Measurements from ENCODE around the gene GPR55.

DNA sequence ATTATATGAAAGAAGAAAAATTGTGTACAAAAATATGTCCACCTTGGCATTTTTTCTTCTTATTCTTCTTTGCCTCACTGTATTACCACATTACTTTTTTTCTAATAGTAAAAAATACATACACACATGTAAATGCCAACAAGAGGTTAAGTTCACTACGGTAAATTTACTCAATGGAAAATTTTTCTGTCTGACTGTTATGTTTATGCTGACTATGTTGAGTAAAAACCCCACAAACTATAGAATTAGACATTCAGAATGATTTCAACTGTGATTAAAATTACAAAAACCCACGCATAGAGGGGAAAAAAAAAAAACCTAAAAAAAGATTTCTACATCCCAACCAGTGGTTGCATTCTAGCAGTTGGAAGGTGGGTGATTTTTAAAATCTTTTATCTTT, 5.4 kb downstream of the GPR55 start:
- no peak for TF ChIP-seq POLR2A (IDR thresholded peaks at IDR 0.05)
- TF ChIP-seq, protein P1, sequence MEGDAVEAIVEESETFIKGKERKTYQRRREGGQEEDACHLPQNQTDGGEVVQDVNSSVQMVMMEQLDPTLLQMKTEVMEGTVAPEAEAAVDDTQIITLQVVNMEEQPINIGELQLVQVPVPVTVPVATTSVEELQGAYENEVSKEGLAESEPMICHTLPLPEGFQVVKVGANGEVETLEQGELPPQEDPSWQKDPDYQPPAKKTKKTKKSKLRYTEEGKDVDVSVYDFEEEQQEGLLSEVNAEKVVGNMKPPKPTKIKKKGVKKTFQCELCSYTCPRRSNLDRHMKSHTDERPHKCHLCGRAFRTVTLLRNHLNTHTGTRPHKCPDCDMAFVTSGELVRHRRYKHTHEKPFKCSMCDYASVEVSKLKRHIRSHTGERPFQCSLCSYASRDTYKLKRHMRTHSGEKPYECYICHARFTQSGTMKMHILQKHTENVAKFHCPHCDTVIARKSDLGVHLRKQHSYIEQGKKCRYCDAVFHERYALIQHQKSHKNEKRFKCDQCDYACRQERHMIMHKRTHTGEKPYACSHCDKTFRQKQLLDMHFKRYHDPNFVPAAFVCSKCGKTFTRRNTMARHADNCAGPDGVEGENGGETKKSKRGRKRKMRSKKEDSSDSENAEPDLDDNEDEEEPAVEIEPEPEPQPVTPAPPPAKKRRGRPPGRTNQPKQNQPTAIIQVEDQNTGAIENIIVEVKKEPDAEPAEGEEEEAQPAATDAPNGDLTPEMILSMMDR (IDR thresholded peaks at IDR 0.05), result no peak
